ENCODE data around the gene GYS2. TPM values are rescaled to one million over a fixed set of nuclear protein-coding genes. Genes with fewer than 3 reads are reported as not detected.

GYS2 gene
- total and polyA plus RNA-seq, 2 of the 4 experiments (the other 2 are of a cell fraction) = not detected

DNA sequence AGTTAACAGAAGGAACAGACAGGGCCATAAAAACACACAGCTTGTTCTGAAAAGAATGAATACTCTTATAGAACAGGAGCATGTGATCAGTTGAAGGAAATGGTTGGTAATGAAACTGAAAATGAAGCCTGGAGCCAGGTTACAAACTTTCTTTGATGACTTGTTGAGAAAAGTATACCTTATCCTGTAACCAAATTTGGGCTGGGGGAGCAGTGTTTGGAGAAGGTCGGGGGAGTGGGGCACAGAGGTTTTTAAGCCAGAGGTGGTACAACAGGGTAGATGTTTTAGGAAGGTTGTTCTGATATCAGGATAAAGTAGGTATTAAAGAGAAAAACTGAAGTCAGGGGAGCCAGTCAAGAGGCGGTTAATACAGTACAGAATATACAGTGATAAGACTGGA, 94.9 kb downstream of the GYS2 start:
- Histone ChIP-seq H2BK5ac (ENCODE audit: low read depth, low read length, poor library complexity, severe bottlenecking) (no peak overlapping the region), H2AK9ac (replicated peaks; ENCODE audit: low read depth, low read length, poor library complexity) (no peak overlapping the region), H3K36me3 (ENCODE audit: control insufficient read depth, insufficient read depth, low read length) (peaks cover 19% of the 10 kb centered on the region), H2BK120ac (ENCODE audit: low read depth, low read length) (no peak overlapping the region), H3K27ac (ENCODE audit: insufficient read depth, low read length) (no peak overlapping the region), H2AK5ac (ENCODE audit: low read depth, low read length) (no peak overlapping the region), H3K18ac (ENCODE audit: low read depth, low read length) (no peak overlapping the region), H4K8ac (ENCODE audit: low read depth in 2 of 2, low read length in 2 of 2) (no peak overlapping the region), H3K4me3 (ENCODE audit: insufficient read depth, low read depth, low read length) (no peak overlapping the region), H3K4me2 (ENCODE audit: low read depth, low read length) (no peak overlapping the region), H4K5ac (ENCODE audit: low read depth, low read length) (no peak overlapping the region), H3K4me1 (ENCODE audit: control insufficient read depth, insufficient read depth, low read length) (no peaks in the 10 kb centered on the region), H4K91ac (ENCODE audit: insufficient read depth, low read depth, low read length) (no peak overlapping the region), H2AFZ (replicated peaks; ENCODE audit: low read length, poor library complexity) (no peak overlapping the region), H3K79me1 (ENCODE audit: low read depth in 1 of 2, low read length in 2 of 2) (peaks cover 7 to 17% of the 10 kb centered on the region in 2 experiments; a peak in 3 of 4 replicates), H3K23ac (ENCODE audit: low read depth, low read length) (no peak overlapping the region), H4K20me1 (ENCODE audit: insufficient read depth, low read length) (peaks cover 6% of the 10 kb centered on the region; the same call in 1 of the 2 replicates), H3K9me1 (ENCODE audit: insufficient read depth, low read length) (no peaks in the 10 kb centered on the region), H2BK20ac (ENCODE audit: low read depth, low read length) (no peak overlapping the region), H3K9ac (ENCODE audit: low read depth, low read length) (no peak overlapping the region), H3K56ac (ENCODE audit: extremely low read depth, insufficient read depth, low read length) (no peak overlapping the region), H3K27me3 (ENCODE audit: control insufficient read depth, insufficient read depth, low read length) (no peaks in the 10 kb centered on the region), H2BK15ac (ENCODE audit: low read depth, low read length) (no peak overlapping the region), H3K14ac (replicated peaks; ENCODE audit: low read depth, low read length) (no peak overlapping the region), H3K9me3 (ENCODE audit: control insufficient read depth, insufficient read depth, low read length) (no peaks in the 10 kb centered on the region), H3K4ac (ENCODE audit: low read depth, low read length) (no peak overlapping the region)
- ATAC-seq (ENCODE audit: low read depth) (no peak), DNase-seq (no peak)
- intact Hi-C loops (cut with micrococcal nuclease) = no loop called here
- 0% methylated on average over 1 of the region's 2 CpGs; no CpG with 5 or more reads in 1 of the 2 experiments for WGBS, 2 experiments (ENCODE audit: extremely low coverage in 2 of 2, insufficient read length in 1 of 2)
- BruUV-seq (replicated peaks) = no TSS peak
- dilution Hi-C loops (cut with HindIII; ENCODE audit: low sequenced_read_pairs, unreplicated experiment) = no loop called here
- in situ Hi-C loops (cut with MboI; ENCODE audit: low sequenced_read_pairs) = loop anchor here (10.0 kb wide), 1 partner anchor 135 kb away; no protein-coding TSS in a partner anchor
- POLR2A ChIA-PET (ENCODE audit: unreplicated experiment) = interaction anchor here (0.7 kb wide), 1 partner anchor 677 kb away, joined by 18 read pairs; no protein-coding TSS in a partner anchor
- CTCF ChIA-PET = no interaction called here
- TF ChIP-seq FOS (IDR thresholded peaks at IDR 0.05; ENCODE audit: low read depth, low read length) (no peak), MAZ (IDR thresholded peaks at IDR 0.05; ENCODE audit: borderline replicate concordance, low read depth, low read length) (no peak), SMC3 (IDR thresholded peaks at IDR 0.05; ENCODE audit: low read depth, low read length) (no peak), BHLHE40 (IDR thresholded peaks at IDR 0.05; ENCODE audit: low read depth, low read length) (no peak), POLR2A (IDR thresholded peaks at IDR 0.05; ENCODE audit: low read depth, low read length) (no peak), MXI1 (IDR thresholded peaks at IDR 0.05; ENCODE audit: borderline replicate concordance, low read depth, low read length) (no peak), RAD21 (IDR thresholded peaks at IDR 0.05; ENCODE audit: low read length) (no peak), CHD1 (IDR thresholded peaks at IDR 0.05; ENCODE audit: low read depth, low read length) (no peak), RFX5 (IDR thresholded peaks at IDR 0.05; ENCODE audit: low read depth, low read length) (no peak), NFE2L2 (IDR thresholded peaks at IDR 0.05; ENCODE audit: low read depth, low read length) (no peak)
- TF ChIP-seq, protein P1, sequence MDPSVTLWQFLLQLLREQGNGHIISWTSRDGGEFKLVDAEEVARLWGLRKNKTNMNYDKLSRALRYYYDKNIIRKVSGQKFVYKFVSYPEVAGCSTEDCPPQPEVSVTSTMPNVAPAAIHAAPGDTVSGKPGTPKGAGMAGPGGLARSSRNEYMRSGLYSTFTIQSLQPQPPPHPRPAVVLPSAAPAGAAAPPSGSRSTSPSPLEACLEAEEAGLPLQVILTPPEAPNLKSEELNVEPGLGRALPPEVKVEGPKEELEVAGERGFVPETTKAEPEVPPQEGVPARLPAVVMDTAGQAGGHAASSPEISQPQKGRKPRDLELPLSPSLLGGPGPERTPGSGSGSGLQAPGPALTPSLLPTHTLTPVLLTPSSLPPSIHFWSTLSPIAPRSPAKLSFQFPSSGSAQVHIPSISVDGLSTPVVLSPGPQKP (IDR thresholded peaks at IDR 0.05; ENCODE audit: borderline replicate concordance, low read depth, low read length) = no peak
- TF ChIP-seq, protein P2, sequence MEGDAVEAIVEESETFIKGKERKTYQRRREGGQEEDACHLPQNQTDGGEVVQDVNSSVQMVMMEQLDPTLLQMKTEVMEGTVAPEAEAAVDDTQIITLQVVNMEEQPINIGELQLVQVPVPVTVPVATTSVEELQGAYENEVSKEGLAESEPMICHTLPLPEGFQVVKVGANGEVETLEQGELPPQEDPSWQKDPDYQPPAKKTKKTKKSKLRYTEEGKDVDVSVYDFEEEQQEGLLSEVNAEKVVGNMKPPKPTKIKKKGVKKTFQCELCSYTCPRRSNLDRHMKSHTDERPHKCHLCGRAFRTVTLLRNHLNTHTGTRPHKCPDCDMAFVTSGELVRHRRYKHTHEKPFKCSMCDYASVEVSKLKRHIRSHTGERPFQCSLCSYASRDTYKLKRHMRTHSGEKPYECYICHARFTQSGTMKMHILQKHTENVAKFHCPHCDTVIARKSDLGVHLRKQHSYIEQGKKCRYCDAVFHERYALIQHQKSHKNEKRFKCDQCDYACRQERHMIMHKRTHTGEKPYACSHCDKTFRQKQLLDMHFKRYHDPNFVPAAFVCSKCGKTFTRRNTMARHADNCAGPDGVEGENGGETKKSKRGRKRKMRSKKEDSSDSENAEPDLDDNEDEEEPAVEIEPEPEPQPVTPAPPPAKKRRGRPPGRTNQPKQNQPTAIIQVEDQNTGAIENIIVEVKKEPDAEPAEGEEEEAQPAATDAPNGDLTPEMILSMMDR (conservative IDR thresholded peaks at IDR 0.05; ENCODE audit: low read depth, low read length) = no peak

All from IMR-90 (cell line).